Epithelial cell of esophagus (primary cell): ENCODE results near the gene SELENBP1.

Experiments used
- DNase-seq: peaks from one replicate; pipeline ENCODE4 v3.0.0; 2010; ENCODE audit warnings: low read depth
- H3K4me3 ChIP-seq: 2 replicates; pipeline ENCODE4 v1.5.1; 2011; ENCODE audit warnings: mild to moderate bottlenecking, low read length, control low read depth
- TF ChIP-seq, protein P1 (sequence below): IDR thresholded peaks from 2 replicates; pipeline ENCODE4 v1.5.1; 2011; ENCODE audit warnings: low read depth, mild to moderate bottlenecking, low read length, control low read depth, inconsistent platforms; ENCODE audit not compliant: insufficient read depth; ENCODE audit errors: missing control alignments

Gene SELENBP1

DNA sequence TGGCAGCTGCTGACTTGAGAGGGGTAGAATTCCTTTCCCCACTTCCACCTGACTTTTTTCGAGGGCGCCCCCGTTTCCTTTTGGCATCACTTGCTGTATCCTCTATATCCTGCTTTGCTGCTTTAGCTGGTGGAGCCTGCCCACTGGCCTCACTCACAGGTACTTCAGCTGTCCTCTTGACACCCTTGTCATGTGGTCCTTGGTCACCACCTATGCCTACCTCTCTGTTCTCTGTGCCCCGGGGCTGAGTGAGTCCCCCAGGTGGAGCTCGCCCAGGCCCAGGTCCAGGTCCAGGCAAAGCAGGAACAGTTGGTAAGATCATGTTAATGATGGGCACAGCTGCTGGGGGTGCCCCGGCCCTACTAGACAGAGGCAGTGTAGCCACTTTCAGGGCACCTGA lies 29.9 kb downstream of the SELENBP1 start:
- H3K4me3 ChIP-seq, result no peak overlapping the region
- DNase-seq, result no peak
- TF ChIP-seq, protein P1, sequence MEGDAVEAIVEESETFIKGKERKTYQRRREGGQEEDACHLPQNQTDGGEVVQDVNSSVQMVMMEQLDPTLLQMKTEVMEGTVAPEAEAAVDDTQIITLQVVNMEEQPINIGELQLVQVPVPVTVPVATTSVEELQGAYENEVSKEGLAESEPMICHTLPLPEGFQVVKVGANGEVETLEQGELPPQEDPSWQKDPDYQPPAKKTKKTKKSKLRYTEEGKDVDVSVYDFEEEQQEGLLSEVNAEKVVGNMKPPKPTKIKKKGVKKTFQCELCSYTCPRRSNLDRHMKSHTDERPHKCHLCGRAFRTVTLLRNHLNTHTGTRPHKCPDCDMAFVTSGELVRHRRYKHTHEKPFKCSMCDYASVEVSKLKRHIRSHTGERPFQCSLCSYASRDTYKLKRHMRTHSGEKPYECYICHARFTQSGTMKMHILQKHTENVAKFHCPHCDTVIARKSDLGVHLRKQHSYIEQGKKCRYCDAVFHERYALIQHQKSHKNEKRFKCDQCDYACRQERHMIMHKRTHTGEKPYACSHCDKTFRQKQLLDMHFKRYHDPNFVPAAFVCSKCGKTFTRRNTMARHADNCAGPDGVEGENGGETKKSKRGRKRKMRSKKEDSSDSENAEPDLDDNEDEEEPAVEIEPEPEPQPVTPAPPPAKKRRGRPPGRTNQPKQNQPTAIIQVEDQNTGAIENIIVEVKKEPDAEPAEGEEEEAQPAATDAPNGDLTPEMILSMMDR, result no peak

DNA sequence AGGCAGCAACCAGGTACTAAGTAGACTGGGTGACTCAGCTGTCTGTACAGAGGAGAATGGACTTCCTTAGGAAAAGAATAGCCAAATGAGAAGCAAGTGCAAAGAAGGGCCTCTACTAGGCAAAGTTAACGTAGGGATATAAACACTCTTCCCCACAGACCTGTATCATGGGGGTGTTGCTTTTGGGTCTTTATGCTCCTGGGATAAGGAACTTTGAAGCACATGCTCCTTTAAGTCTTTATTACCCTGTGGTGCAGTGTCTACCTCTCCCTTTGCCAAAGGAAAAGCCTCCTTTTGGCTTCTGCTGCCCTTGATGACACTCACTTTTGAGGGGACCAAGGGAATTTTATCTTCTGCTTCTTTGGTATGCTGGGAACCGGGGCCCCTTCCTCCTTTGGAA lies 30.5 kb downstream of the SELENBP1 start:
- DNase-seq, result no peak
- no peak overlapping the region for H3K4me3 ChIP-seq
- TF ChIP-seq, protein P1, result no peak

DNA sequence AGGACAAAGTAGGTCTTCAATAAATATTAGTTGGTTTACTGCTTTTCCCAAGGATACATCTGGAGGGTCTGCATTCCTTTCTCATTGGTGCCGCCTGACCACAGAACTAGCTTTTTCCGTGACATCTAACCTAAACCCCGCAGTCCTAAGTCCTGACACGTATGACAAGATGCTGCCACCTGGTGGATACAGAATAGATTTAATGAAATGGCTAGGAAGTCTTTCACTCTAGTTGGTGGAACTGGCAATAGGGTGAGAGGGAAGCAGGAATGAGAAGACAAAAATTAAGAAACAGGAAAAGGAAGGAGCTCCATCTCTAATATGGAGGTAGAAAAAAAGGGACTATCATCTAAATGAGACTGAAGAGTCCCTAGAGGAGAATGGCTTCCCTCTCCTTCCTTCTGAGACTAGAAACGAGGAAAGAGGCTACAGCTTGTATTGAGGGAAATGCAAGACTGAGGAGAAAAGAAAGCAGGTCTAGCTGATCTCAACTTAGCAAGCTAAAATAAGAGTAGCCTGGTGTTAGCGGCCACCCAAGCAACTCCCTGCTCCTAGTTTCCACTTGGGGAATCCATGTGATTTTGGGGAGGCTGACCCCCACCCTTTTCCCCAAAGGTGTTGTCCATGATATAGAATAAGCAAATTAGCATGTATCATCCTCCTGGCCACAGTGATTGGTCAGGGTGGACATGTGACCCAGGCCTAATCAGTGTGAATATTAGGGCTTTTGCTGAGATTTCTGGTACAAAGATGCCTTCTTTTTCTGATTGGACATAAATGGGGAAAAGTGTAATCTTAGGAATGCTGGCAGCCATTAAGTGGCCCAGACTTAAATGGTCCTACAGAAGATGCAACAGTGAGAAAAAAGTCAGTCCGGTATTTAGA lies 31.4 kb downstream of the SELENBP1 start:
- no peak overlapping the region for H3K4me3 ChIP-seq
- TF ChIP-seq, protein P1, result peak; percentile 77
- DNase-seq, result peak; percentile 78

DNA sequence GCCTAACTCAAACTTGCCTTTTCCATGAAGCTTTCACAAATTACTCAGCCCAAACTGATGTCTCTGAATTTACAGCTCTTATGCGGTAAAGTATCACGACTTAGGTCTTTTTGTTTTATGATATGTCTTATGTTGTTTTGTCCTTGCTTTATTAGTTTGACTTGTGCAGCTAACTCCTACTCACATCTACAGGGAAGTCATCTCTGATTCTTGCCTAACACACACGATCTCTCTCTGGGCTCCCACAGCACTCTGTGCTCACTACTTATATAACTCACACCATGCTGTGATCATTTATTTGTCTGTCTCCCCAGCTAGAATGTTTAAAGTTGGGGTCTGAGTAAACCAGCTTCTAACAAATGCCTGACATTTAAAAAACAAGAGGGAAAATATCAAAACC lies 35.9 kb downstream of the SELENBP1 start:
- H3K4me3 ChIP-seq, result no peak overlapping the region
- no peak for DNase-seq
- TF ChIP-seq, protein P1, result no peak

DNA sequence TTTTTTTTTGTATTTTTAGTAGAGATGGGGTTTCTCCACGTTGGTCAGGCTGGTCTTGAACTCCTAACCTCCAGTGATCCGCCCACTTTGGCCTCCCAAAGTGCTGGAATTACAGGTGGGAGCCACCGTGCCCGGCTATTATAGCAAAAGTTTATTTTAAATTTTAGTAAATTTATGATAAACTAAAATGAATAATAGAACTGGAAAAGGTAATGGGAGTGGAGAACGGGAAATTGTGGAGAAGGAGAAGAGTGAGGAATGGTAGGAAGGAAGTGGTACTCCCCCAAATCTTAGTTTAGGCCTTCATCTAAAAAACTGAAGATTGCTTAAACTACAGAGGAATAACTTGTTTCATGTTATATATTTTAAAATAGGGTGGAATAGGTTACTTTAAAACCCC lies 37.7 kb downstream of the SELENBP1 start:
- TF ChIP-seq, protein P1, result no peak
- no peak overlapping the region for H3K4me3 ChIP-seq
- no peak for DNase-seq

DNA sequence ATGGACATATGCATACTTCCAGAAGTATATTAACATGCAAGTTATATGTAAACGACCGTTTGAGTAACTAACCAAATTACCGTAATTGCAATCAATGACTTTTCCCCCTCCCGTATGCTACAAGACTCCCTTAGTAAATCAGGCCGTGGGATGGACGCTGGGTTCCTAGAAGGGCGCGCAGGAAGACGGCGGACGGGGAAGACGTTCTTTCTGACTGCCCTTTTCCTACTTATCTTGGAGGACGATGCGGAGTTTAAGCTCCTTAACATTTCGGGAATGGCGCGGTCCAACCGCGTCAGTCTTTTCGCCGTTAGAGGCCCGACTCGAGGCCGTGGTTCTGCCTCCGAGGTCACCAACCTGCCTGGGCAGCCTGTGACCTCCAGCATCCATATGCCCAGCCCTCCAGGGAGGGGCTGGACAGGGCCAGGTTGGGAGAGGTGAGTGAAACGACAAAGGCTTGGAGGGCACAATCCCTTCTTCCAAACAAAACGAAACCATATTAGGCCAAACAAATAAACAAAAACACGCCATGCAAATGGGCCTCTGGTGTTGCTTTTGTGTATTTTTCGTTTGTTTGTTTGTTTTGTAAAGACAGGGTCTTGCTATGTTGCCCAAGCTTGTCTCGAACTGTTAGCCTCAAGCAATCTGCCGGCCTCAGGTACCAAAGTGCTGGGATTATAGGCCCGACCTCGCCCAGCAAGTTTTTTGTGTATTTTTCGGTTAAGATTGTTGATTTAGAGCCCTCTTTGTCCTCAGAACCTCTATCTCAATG lies 44.4 kb downstream of the SELENBP1 start:
- no peak for DNase-seq
- peak overlapping the region; percentile 78 for H3K4me3 ChIP-seq
- TF ChIP-seq, protein P1, result no peak
